Occipital lobe (tissue), 2 donors: ENCODE measurements around the gene CD93. TPM values are rescaled to one million over a fixed set of nuclear protein-coding genes. Genes with fewer than 3 reads are reported as not detected.

Source experiments
- DNase-seq: peaks from one replicate; lab custom pipeline; 2025; lab: John Stamatoyannopoulos, UW
- total RNA-seq: library from RNA; depleted of rRNA; stranded (reverse); fragments of >200 nt; gene quantifications from one replicate; pipeline ENCODE4 v1.2.3, GENCODE V29; 2014

The CD93 gene
- total RNA-seq, 1 donor from 2014 or later = 13.6 TPM

DNA sequence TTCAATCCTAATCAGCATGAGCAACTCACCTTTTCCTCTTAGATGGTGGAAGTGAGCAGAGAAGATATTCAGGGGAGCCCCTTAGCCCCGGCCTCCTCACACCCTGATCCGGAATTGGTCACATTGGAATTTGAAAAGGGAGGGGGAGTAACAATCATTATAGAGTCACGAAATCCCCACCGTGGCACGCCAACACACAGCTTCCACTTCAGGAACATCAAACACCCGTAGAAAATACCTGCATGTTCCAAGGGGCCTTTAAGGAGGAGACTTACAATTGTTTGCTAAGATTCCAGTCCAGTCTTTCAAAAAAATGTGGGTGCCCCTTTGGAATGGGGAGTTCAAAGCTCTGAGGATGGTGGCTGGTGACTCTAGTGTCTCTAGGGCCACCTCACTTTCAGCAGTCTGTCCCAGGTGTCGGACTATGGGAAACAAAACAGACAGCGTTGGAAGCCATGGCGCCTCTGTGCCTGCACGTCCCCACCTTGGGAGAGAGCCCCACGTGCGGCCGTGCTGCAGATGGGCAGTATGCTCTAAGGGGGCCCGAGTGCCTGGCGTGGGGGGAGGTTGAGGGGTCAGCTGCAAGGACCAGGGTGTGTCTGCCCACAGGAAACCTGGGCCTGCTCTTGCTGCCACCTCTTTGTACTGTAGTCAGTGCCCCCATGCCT lies 2.4 kb downstream of the CD93 start:
- DNase-seq = no peak

DNA sequence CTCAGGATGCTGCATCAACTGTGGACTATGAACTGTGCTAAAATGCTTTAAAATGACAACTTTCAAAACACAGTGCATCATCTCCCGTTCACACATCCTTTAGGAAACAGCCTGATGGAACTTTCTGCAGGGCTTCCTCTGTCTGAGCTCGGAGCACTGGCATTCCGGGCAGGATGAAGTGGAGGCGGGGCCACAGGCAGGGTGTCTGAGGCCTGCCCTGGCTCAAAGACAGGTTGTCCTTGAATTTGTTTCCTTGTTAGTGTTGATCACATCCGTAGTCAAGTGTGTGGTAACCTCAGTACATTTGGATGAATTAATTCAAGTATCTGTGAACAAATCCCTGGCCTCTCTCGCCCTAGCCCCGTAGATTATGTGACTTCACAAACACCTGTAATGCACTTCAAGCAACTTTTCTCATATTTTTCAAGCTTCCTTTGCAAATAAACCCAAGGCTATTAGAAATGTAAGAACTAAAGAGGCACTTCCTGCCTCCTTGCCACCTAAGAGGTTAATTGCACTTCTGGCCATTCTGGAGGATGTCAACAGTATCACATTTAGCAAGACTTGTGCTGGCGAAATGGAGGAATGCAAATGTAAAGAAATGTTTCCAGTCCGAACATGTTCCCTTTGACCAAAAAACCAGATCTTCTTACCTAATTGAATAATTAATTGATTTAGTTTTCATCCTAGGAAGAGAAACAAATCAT lies 3.1 kb downstream of the CD93 start:
- no peak for DNase-seq

- DNase-seq = no peak
Observed at GRCh38 chr20:23081263-23081819, 4.8 kb downstream of the CD93 start.

- DNase-seq = no peak
Observed at GRCh38 chr20:23080521-23080920, 5.6 kb downstream of the CD93 start.

- no peak for DNase-seq
Observed at GRCh38 chr20:23079926-23080325, 6.2 kb downstream of the CD93 start.

GRCh38 chr20:23079016-23079351 lies 7.1 kb downstream of the CD93 start:
- no peak for DNase-seq

DNA sequence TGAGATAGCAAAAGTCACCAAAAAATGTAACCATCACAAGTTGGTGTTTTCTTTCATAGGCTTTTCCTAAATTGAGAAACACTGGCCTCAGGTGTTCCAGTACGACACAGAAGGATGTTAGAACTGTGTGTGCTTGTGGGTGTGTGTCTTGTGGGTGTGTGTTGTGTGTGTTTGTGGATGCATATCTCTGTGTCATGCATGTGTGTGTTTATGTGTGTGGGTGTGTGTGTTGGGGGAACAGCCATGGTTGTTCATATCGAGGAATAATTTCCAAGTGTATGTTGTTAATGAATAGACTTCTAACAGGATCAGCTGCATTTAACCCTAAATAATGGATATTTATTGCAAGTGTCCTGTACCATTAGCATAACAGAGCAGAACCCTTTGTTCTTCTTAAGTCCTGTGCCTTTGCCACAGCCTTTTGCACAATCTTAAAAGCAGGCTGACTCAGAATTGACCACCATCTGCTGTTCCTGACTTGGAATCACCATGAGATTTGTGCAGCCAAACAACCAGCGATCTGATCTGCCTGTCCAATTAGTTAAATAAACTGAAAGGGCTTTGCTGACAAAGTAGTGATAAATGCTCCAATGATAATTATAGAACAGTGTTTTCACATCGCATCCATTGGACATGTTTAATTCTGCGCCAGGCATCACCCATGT lies 7.6 kb downstream of the CD93 start:
- DNase-seq = no peak

GRCh38 chr20:23077277-23077676 lies 8.8 kb downstream of the CD93 start:
- no peak for DNase-seq

DNA sequence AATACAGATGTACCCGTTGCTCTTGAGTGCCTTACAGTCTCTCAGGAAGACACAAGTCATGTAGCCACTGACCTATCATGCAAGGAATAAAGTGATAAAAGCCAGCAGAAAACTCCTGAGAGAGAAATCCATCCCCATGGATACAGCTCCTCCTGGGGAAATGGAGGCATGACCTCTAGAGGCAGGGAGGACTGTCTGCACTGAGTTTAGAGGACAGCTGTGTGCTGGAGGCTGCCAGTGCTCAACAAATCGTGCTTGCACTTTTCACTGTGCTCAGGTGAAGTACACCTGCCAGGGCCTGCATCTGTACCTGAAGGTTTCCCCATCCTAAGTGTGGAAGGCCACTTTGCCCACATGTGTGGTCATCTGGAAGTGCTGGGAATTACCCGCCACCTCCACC lies 12.1 kb downstream of the CD93 start:
- no peak for DNase-seq

- DNase-seq = no peak
Observed at GRCh38 chr20:23072892-23073586, 13.1 kb downstream of the CD93 start.

GRCh38 chr20:23071996-23072395 lies 14.1 kb downstream of the CD93 start:
- DNase-seq = no peak

DNA sequence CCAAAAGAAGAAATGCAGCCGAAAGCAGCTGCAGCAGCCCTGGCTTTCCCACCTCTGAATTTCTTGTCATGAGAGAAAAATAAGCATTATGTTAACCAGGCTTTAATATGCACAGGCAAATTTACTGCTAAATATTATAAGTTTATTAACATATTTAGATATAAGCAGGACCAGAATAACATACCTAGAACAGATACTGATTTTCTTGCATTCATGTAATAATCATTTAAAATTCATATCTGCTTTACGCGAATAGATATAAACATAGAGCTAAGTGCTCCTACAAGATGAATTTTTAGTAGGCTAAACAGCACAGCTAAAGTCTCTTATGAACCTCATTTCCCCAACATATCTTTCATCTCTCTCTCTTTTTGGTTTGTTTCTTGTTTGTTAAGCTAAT lies 14.7 kb downstream of the CD93 start:
- DNase-seq = no peak

DNA sequence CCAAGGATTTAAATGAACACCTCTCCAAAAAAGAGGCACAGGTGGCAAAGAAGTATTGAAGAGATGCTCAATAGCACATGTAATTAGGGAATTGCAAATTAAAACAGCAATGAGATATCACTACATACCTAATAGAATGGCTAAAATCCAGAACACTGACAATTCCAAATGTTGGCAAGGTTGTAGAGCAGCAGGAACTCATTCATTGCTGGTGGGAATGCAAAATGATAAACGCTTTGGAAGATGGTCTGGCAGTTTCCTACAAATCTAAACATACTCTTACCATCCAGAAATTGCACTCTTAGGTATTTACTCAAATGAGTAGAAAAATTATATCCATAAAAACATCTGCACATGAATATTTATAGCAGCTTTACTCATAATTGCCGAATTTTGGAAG lies 17.0 kb downstream of the CD93 start:
- DNase-seq = no peak

DNA sequence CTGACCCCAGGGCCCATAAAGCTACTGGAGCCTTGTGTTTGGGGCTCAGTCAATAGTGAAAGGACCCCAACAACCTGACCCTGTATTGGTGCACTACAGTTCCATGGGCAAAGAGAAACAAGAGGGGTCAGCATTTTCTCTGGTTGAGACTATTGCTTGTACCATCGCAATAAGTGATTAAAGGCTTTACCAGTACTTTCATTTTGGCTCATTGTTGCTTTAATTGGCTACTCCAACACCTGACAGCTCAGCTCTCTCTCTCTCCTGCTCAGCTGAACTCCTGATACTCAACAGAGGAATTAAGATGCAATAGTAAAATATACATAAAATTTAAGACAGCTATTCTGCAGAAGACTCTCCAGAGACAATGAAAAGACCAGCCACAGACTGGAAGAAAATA lies 17.8 kb downstream of the CD93 start:
- no peak for DNase-seq

- DNase-seq = no peak
Observed at GRCh38 chr20:23066772-23067171, 19.4 kb downstream of the CD93 start.

- DNase-seq = no peak
Observed at GRCh38 chr20:23065266-23066201, 20.6 kb downstream of the CD93 start.

GRCh38 chr20:23063581-23063980 lies 22.5 kb downstream of the CD93 start:
- no peak for DNase-seq

DNA sequence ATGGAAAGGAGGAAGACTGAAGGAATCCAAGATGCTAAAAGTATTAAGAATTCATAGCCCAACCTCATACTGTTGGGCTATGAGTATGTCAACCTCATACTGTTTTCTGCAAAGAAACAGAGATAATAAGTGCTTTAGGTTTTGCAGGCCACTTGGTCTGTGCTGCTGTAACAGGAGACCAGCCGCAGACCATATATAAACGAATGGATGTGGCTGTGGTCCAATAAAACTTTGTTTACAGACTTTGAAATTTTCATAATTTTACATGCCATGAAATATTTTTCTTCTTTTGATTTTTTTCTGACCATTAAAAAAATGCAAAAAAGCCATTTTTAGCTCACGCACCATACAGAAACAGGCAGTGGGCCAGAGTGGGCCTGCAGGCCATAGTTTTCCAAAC lies 23.0 kb downstream of the CD93 start:
- DNase-seq = no peak

DNA sequence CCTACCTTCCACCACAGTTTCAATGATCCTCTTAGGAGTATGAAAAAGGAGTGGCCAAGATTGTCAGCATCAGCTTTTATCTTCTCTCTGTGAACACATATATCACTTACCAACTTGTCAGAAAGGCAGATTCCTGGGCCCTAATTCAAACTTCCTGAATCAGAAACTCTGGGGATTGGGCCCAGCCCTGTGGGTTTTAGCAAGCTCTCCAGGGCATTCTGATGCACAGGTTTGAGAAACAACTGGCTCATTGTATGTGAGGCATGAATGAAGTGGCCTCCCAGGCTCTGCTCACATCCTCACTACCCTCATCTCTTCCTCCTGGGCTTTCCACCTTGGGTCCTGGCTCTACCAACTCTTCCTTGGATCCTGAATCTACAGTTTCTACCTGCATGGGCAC lies 23.5 kb downstream of the CD93 start:
- no peak for DNase-seq

- no peak for DNase-seq
Observed at GRCh38 chr20:23061734-23062561, 24.2 kb downstream of the CD93 start.
